ENCODE results near the gene HSPBP1.

- TF ChIP-seq POLR2A (IDR thresholded peaks at IDR 0.05) (no peak), CTCF (IDR thresholded peaks at IDR 0.05 in 4 of 5, conservative IDR thresholded peaks at IDR 0.05 in 1 of 5) (no peak)
Observed at GRCh38 chr19:55322204-55322885, 42.4 kb upstream of the HSPBP1 start.
